IMR-90 (cell line): Measurements from ENCODE around the gene JADE3. TPM values are rescaled to one million over a fixed set of nuclear protein-coding genes. Genes with fewer than 3 reads are reported as not detected.

Experiments used
- ATAC-seq: fragments of 200-7000 bp; cut with Tn5 transposase; 2 replicates; pipeline ENCODE4 v1.9.1; 2020; ENCODE audit warnings: low read depth, mild to moderate bottlenecking, moderate library complexity
- BruUV-seq: library from RNA; stranded (reverse); fragments of 400-500 nt; replicated peaks from 2 replicates; lab custom pipeline; 2021; lab: Mats Ljungman, UMichigan
- CTCF ChIA-PET: fragments of 300-600 bp; formaldehyde crosslinking; extraction: SDS; loops from one replicate; lab custom pipeline; 2021; ENCODE audit warnings: antibody characterized with exemption; lab: Yijun Ruan, JAX
- POLR2A ChIA-PET: fragments of 300-600 bp; sonication (Branson Sonifier 250); formaldehyde crosslinking; loops from one replicate; lab custom pipeline; 2022; ENCODE audit warnings: antibody characterized with exemption; ENCODE audit not compliant: unreplicated experiment; lab: Charles Lee
- DNase-seq: peaks from one replicate; pipeline ENCODE4 v3.0.0; 2013
- H2AFZ ChIP-seq: replicated peaks from 2 replicates; pipeline ENCODE3; 2013; ENCODE audit warnings: low read length, mild to moderate bottlenecking; ENCODE audit not compliant: poor library complexity
- H2AK5ac ChIP-seq: 2 replicates; pipeline ENCODE4 v1.6.1; 2013; ENCODE audit warnings: low read depth, low read length, inconsistent platforms
- H2AK9ac ChIP-seq: replicated peaks from 2 replicates; pipeline ENCODE3; 2013; ENCODE audit warnings: mild to moderate bottlenecking, low read depth, low read length, moderate library complexity; ENCODE audit not compliant: poor library complexity
- H2BK120ac ChIP-seq: 2 replicates; pipeline ENCODE4 v1.6.1; 2013; ENCODE audit warnings: low read depth, low read length, inconsistent platforms
- H2BK15ac ChIP-seq: 3 replicates; pipeline ENCODE4 v1.6.1; 2013; ENCODE audit warnings: low read depth, low read length, inconsistent platforms
- H2BK20ac ChIP-seq: 2 replicates; pipeline ENCODE4 v1.6.1; 2013; ENCODE audit warnings: low read depth, mild to moderate bottlenecking, inconsistent platforms, low read length, moderate library complexity
- H2BK5ac ChIP-seq: 2 replicates; pipeline ENCODE4 v1.6.1; 2013; ENCODE audit warnings: mild to moderate bottlenecking, low read depth, low read length, inconsistent platforms; ENCODE audit not compliant: poor library complexity, severe bottlenecking
- H3K14ac ChIP-seq: replicated peaks from 2 replicates; pipeline ENCODE4 v1.6.1; 2013; ENCODE audit warnings: low read depth, low read length, inconsistent platforms
- H3K18ac ChIP-seq: 2 replicates; pipeline ENCODE4 v1.6.1; 2013; ENCODE audit warnings: low read depth, low read length, control low read depth
- H3K23ac ChIP-seq: 2 replicates; pipeline ENCODE4 v1.6.1; 2013; ENCODE audit warnings: low read depth, low read length, inconsistent platforms
- H3K27ac ChIP-seq: 2 replicates; pipeline ENCODE4 v1.5.1; 2013; ENCODE audit warnings: mild to moderate bottlenecking, control low read depth, low read length; ENCODE audit not compliant: insufficient read depth
- H3K27me3 ChIP-seq: 2 replicates; pipeline ENCODE4 v1.6.1; 2013; ENCODE audit warnings: low read length; ENCODE audit not compliant: control insufficient read depth, insufficient read depth
- H3K36me3 ChIP-seq: 2 replicates; pipeline ENCODE4 v1.6.1; 2013; ENCODE audit warnings: low read length, mixed read lengths; ENCODE audit not compliant: control insufficient read depth, insufficient read depth
- H3K4ac ChIP-seq: 2 replicates; pipeline ENCODE4 v1.6.1; 2013; ENCODE audit warnings: low read depth, low read length, inconsistent platforms
- H3K4me1 ChIP-seq: 2 replicates; pipeline ENCODE4 v1.6.1; 2013; ENCODE audit warnings: low read length, mixed read lengths; ENCODE audit not compliant: control insufficient read depth, insufficient read depth
- H3K4me2 ChIP-seq: 2 replicates; pipeline ENCODE4 v1.6.1; 2013; ENCODE audit warnings: low read depth, mild to moderate bottlenecking, control low read depth, low read length, moderate library complexity
- H3K4me3 ChIP-seq: 2 replicates; pipeline ENCODE4 v1.5.1; 2013; ENCODE audit warnings: low read depth, mild to moderate bottlenecking, control low read depth, low read length, moderate library complexity; ENCODE audit not compliant: insufficient read depth
- H3K56ac ChIP-seq: 2 replicates; pipeline ENCODE4 v1.6.1; 2013; ENCODE audit warnings: low read length, inconsistent platforms; ENCODE audit not compliant: insufficient read depth; ENCODE audit errors: extremely low read depth
- H3K79me1 ChIP-seq, 2 experiments: 2 replicates each; pipeline ENCODE4 v1.6.1; 2013; ENCODE audit warnings: low read length in 2 of 2, inconsistent platforms in 1 of 2, low read depth in 1 of 2
- H3K9ac ChIP-seq: 2 replicates; pipeline ENCODE4 v1.6.1; 2013; ENCODE audit warnings: low read depth, low read length, control low read depth
- H3K9me1 ChIP-seq: 2 replicates; pipeline ENCODE4 v1.6.1; 2013; ENCODE audit warnings: low read length, inconsistent platforms; ENCODE audit not compliant: insufficient read depth
- H3K9me3 ChIP-seq: 2 replicates; pipeline ENCODE4 v1.6.1; 2013; ENCODE audit warnings: low read length; ENCODE audit not compliant: control insufficient read depth, insufficient read depth
- H4K20me1 ChIP-seq: 2 replicates; pipeline ENCODE4 v1.6.1; 2013; ENCODE audit warnings: low read length, inconsistent platforms; ENCODE audit not compliant: insufficient read depth
- H4K5ac ChIP-seq: 2 replicates; pipeline ENCODE4 v1.6.1; 2013; ENCODE audit warnings: mild to moderate bottlenecking, low read depth, low read length, control low read depth
- H4K8ac ChIP-seq, 2 experiments: 2 replicates each; pipeline ENCODE4 v1.6.1; 2013; ENCODE audit warnings: low read depth in 2 of 2, low read length in 2 of 2, control low read depth in 1 of 2, inconsistent platforms in 1 of 2
- H4K91ac ChIP-seq: 2 replicates; pipeline ENCODE4 v1.6.1; 2013; ENCODE audit warnings: low read depth, low read length, inconsistent platforms; ENCODE audit not compliant: insufficient read depth
- BHLHE40 ChIP-seq: fragments of 150-350 bp; IDR thresholded peaks from 2 replicates; pipeline ENCODE4 v1.6.1; 2016; ENCODE audit warnings: mild to moderate bottlenecking, low read depth, low read length
- CHD1 ChIP-seq: IDR thresholded peaks from 2 replicates; pipeline ENCODE4 v1.6.1; 2012; ENCODE audit warnings: low read depth, low read length, improper control_type of control experiment
- FOS ChIP-seq: fragments of 150-350 bp; IDR thresholded peaks from 2 replicates; pipeline ENCODE4 v1.6.1; 2016; ENCODE audit warnings: low read depth, low read length
- MAFK ChIP-seq: IDR thresholded peaks from 2 replicates; pipeline ENCODE4 v1.6.1; 2012; ENCODE audit warnings: low read depth, low read length, improper control_type of control experiment
- MAZ ChIP-seq: IDR thresholded peaks from 2 replicates; pipeline ENCODE4 v1.6.1; 2012; ENCODE audit warnings: low read depth, mild to moderate bottlenecking, low read length, improper control_type of control experiment, moderate library complexity, borderline replicate concordance
- MXI1 ChIP-seq: IDR thresholded peaks from 2 replicates; pipeline ENCODE4 v1.6.1; 2012; ENCODE audit warnings: low read depth, mild to moderate bottlenecking, low read length, moderate library complexity, borderline replicate concordance
- POLR2A ChIP-seq: IDR thresholded peaks from 2 replicates; pipeline ENCODE4 v1.6.1; 2012; ENCODE audit warnings: mild to moderate bottlenecking, low read depth, low read length
- RCOR1 ChIP-seq: IDR thresholded peaks from 2 replicates; pipeline ENCODE4 v1.6.1; 2012; ENCODE audit warnings: mild to moderate bottlenecking, low read length, improper control_type of control experiment; ENCODE audit not compliant: insufficient replicate concordance
- RFX5 ChIP-seq: IDR thresholded peaks from 2 replicates; pipeline ENCODE4 v1.8.0; 2012; ENCODE audit warnings: low read depth, mild to moderate bottlenecking, low read length, moderate library complexity
- SMC3 ChIP-seq: fragments of 150-350 bp; IDR thresholded peaks from 2 replicates; pipeline ENCODE4 v1.6.1; 2016; ENCODE audit warnings: low read depth, mild to moderate bottlenecking, antibody characterized with exemption, low read length, moderate library complexity
- WGBS, 2 experiments: methylation state at CpG; one replicate each; pipeline versions ENCODE4 v1.1.5 to v1.1.7; 2013; ENCODE audit warnings: missing lambda C conversion rate in 2 of 2; ENCODE audit not compliant: insufficient read length in 1 of 2; ENCODE audit errors: extremely low coverage in 2 of 2; 5-methylcytosine and 5-hydroxymethylcytosine counted together
- dilution Hi-C: fragments of 300-500 bp; cut with HindIII; formaldehyde crosslinking; loops from one replicate; pipeline ENCODE4 v1.14.3; 2018; ENCODE audit warnings: low sequenced_read_pairs; ENCODE audit not compliant: unreplicated experiment
- in situ Hi-C: fragments of 300-500 bp; cut with MboI; formaldehyde crosslinking; loops from 3 replicates; pipeline ENCODE4 v1.14.3; 2019; ENCODE audit warnings: low sequenced_read_pairs, inconsistent platforms, mixed read lengths
- intact Hi-C: fragments of 100-400 bp; cut with micrococcal nuclease; formaldehyde crosslinking; loops from 2 replicates; pipeline ENCODE4 v1.10.0; 2022
- polyA plus RNA-seq, 3 experiments: library from polyadenylated mRNA; depleted of rRNA; stranded (reverse); fragments of >200 nt; gene quantifications; 2 replicates each; pipeline ENCODE4 v1.2.3, GENCODE V29; 2012; ENCODE audit warnings: low replicate concordance in 1 of 3
- total RNA-seq: library from RNA; depleted of rRNA; stranded (reverse); fragments of >200 nt; gene quantifications from 2 replicates; pipeline ENCODE4 v1.2.3, GENCODE V29; 2012
- TF ChIP-seq, protein P1 (sequence below): conservative IDR thresholded peaks from 2 replicates; pipeline ENCODE4 v1.5.1; 2012; ENCODE audit warnings: mild to moderate bottlenecking, low read depth, low read length, improper control_type of control experiment

The JADE3 gene
- total and polyA plus RNA-seq, 2 of the 4 experiments (the other 2 are of a cell fraction), result 2.1 to 4.7 TPM

GRCh38 chrX:46967547-46967946 lies 55.3 kb downstream of the JADE3 start:
- no peak overlapping the region for H3K9ac ChIP-seq
- no peak overlapping the region for H3K27ac ChIP-seq
- H4K8ac ChIP-seq, result no peak overlapping the region
- no CpG with 5 or more reads among the region's 4 CpGs for WGBS, 2 experiments
- CTCF ChIA-PET, result no interaction called here
- TF ChIP-seq BHLHE40 (no peak), POLR2A (no peak), CHD1 (no peak), MAFK (no peak), RCOR1 (no peak), MXI1 (no peak), MAZ (no peak), SMC3 (no peak), RFX5 (no peak), FOS (no peak)
- TF ChIP-seq, protein P1, sequence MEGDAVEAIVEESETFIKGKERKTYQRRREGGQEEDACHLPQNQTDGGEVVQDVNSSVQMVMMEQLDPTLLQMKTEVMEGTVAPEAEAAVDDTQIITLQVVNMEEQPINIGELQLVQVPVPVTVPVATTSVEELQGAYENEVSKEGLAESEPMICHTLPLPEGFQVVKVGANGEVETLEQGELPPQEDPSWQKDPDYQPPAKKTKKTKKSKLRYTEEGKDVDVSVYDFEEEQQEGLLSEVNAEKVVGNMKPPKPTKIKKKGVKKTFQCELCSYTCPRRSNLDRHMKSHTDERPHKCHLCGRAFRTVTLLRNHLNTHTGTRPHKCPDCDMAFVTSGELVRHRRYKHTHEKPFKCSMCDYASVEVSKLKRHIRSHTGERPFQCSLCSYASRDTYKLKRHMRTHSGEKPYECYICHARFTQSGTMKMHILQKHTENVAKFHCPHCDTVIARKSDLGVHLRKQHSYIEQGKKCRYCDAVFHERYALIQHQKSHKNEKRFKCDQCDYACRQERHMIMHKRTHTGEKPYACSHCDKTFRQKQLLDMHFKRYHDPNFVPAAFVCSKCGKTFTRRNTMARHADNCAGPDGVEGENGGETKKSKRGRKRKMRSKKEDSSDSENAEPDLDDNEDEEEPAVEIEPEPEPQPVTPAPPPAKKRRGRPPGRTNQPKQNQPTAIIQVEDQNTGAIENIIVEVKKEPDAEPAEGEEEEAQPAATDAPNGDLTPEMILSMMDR, result no peak
- no peak for ATAC-seq
- H3K56ac ChIP-seq, result no peak overlapping the region
- H4K91ac ChIP-seq, result no peak overlapping the region
- no peak overlapping the region for H2BK5ac ChIP-seq
- no peak overlapping the region for H3K4me3 ChIP-seq
- H3K9me1 ChIP-seq, result no peaks in the 10 kb centered on the region
- no peaks in the 10 kb centered on the region; the same call in 1 of the 2 replicates for H3K27me3 ChIP-seq
- H2BK15ac ChIP-seq, result no peak overlapping the region
- no peak overlapping the region for H2AFZ ChIP-seq
- no peak overlapping the region for H3K14ac ChIP-seq
- H3K4me2 ChIP-seq, result no peak overlapping the region
- no peak for DNase-seq
- H3K4ac ChIP-seq, result no peak overlapping the region
- no peak overlapping the region for H2AK9ac ChIP-seq
- H2BK20ac ChIP-seq, result no peak overlapping the region
- dilution Hi-C loops (no loop called here), in situ Hi-C loops (no loop called here), intact Hi-C loops (no loop called here)
- no TSS peak for BruUV-seq
- no peaks in the 10 kb centered on the region for H3K9me3 ChIP-seq
- H4K20me1 ChIP-seq, result no peaks in the 10 kb centered on the region
- H2BK120ac ChIP-seq, result no peak overlapping the region
- H3K79me1 ChIP-seq, result peaks cover 3 to 5% of the 10 kb centered on the region in 2 experiments; a peak in 1 of 4 replicates
- H3K36me3 ChIP-seq, result no peaks in the 10 kb centered on the region
- POLR2A ChIA-PET, result no interaction called here
- no peak overlapping the region for H4K5ac ChIP-seq
- no peak overlapping the region for H2AK5ac ChIP-seq
- peaks cover 4% of the 10 kb centered on the region; the same call in 1 of the 2 replicates for H3K4me1 ChIP-seq
- H3K23ac ChIP-seq, result no peak overlapping the region
- H3K18ac ChIP-seq, result no peak overlapping the region
